HG02623 (cell line): ENCODE data around the gene KRTAP10-3.
"Not testable (repeated sequence)": the region's sequence is repeated elsewhere in the genome, so short reads cannot be mapped to it uniquely, and the experiment has no call there.

ENCODE experiments used
- ATAC-seq: cut with Tn5 transposase; IDR thresholded peaks from one replicate; pipeline ENCODE4 v1.9.1; 2021; ENCODE audit warnings: moderate library complexity; ENCODE audit not compliant: unreplicated experiment

KRTAP10-3 gene

DNA sequence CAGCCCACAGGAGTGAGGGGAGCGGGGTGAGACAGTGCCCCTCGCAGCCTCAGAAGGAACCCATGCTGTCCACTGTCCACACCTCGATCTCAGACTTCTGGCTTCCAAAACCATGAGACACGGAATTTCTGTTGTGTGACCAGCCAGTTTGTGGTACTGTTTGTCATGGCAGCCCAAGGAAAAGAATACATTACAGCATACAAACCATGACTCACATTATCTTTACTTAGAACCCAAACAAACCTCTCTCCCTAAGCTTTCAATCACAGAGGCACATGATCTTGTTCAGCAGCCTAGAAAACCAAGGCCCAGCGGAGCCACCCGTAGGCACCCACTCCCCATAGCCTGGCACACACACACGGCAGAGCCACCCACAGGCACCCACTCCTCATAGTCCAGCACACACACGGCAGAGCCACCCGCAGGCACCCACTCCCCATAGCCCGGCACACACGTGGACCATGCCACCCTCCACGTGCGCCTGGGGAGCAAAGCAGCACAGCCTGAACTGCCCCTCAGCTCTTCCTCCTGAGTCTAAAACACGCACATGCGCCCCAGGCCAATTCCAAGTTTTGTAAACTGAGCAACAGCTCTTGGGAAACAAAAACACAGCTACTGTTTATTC is 14.5 kb upstream of the KRTAP10-3 start:
- no peak for ATAC-seq

DNA sequence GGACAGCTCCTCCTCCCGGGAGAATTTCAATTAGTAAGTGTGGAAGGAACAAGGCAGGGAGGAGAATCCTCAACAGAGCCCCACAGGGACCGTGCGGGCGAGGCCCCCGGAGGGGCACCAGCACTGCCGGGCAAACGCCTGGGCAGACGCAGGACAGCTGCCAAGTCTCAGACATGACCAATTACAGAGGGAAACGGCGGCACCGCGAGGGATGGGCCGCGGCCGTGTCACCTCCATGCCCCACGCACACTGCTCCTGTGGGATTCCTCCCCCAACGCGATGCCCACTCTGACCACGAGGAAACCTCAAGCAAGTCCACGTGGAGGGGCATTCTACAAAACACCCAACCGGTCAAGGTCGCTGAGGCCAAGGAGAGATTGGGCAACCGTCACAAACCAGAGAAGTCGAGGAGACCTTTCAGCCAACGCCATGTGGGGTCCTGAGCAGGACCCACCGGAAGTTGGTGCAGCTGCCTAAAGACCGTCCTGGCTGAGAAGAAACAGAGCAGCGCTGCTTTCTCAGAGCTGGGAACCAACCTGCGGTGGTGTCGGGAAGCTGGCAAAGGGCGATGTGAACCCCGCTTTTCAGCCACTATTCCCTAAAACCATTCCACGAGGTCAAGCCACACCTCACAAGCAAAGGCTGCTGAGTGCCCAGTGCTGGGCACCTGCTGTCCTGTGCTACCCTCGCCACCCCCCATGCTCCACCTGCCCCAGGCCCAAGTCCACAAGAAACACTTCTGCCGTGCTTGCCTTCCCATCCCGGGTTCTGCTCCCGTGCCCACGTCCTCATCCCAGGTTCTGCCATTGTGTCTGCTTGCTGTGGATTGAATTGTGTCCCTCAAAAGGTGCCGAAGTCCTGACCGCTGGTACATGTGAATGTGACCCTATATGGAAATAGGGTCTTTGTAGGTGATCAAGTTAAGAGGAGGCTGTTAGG is 13.5 kb upstream of the KRTAP10-3 start:
- ATAC-seq: no peak

DNA sequence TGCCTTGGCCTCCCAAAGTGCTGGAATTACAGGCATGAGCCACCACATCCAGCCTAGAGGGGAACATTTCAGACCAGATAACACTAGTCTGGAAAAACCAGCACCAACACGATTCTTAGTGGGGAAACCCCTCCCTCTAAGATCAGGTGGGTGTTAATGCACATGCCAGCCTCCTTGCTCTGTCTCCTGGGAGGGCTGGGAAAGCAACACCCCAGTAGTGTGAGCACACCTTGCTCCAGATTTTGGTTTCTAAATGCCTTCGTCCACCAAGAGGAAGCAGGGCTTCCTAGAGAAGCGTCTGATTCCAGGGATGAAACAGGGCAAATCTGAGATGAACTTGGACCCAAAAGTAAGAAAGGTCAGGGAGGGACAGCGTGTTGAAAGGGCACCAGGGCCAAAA is 12.7 kb upstream of the KRTAP10-3 start:
- ATAC-seq: no peak

DNA sequence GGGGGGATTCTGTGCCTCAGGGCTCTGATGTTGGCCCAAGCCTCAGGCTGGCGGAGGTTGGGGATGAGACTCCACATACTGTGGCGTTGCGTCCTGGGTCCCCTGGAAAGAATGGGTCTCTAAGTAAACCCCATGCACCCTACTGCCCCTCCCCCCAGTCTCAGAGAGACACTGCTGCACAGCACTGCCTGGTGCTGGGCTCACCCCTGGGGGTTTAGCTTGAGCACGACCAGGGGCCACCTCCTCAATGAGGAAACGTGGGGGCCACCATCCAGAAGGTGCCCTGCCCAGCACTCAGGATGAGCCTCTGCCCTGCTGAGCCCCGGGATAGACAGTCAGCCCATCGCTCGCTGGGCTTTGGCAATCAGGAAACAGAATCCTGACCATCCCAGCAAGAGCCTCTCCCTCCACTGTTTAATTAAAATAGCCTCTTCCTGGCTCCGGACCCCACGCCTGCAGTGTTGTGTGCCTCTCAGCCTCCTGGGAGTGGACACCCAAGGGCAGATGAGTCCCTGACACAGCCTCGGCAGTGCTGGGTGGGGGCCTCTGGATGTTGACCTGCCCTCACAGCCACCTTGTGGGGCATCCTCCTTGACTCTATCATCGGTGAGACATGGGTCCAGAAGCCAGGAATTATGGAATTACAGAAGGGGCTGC is 11.4 kb upstream of the KRTAP10-3 start:
- no peak for ATAC-seq

DNA sequence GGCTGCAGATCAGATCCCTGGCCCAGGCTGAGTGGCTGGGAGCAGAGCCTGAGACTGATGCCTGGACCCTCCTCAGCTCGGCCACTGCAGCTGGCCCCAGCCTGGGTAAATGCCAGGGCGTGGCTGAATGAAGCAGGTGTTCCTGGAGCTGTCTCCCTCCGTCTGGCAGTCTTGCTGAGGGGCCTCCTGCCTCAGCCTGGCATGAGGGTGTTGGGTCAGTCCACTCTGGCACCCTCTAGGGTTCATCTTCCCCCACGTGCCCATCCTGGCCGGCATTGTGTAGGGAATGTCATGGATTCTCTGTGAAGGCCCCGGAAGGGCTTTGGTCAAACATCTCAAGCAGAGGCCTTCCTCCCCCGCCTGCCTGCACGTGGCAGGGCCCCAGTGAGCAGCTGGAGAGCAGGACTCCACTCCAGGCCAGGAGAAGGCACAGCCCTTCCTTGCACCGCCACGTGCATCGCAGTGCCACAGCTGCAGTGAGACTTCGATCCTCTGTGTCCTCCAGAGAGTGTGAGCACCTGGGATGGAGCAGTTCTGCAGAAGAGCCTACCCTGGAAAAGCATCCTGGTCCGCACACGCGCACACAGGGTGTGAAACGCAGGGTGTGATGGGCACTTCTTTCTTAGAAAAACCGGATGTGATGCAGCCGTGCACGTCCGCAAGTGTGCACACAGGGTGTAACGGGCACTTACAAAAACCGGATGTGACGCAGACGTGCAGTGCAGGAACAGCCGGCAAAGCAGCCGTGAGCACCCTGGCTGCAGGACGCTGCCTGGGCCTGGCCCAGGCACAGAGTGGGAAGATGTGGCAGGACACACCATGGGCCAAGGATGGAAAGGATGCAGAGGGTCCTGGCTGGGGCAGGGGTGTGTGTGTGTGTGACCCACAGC is 10.3 kb upstream of the KRTAP10-3 start:
- ATAC-seq: no peak

DNA sequence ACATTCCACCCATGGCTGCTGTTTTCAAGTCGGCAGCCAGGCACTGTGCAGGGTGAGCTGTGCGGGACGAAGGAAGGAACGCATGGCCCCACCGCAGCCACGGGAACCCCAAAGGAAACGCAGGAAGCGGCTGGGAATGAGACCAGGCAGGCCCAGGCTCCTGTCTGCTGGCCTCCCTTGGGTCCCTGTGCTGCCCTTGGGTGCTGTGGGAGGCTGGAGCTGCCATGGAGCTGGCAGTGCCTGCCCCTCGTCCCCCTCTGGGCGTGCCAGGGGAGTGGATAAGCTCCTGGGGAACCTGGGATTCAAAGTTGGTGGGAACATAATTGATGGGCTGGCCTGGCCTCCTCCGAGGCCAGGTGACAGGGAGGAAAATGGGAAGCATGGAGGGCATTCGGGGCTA is 9.7 kb upstream of the KRTAP10-3 start:
- ATAC-seq: no peak

DNA sequence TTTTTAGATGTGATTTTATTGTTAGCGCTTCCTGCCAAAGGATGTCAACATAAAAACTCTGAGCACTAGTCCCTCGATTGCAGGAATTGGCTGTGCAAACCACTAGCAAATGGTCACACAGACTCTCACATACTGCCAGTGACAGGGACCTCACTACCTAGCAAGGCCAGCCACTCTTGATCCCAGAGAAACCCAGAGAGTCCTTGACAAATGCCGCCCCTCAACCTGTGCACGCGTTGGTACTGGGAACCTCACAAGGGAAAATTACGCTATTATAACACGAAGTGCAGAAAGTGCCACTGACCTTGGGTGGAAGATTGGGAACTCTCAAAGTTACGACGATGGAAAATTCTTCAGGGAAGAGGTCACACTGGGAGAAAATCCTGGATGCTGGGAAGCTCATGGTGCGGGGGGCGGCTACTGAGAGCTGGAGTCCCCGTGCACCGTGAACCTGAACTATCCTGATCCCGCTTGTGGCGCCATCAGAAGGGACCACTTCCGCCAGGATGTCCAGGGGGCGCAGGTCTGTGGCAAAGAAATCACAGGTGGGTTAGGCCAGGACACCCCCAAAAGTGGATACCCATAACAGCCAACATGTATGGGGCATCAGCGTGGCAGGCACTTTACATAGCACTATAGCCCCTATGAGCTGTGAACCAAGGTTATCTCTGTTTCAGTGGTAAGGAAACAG is 9.0 kb upstream of the KRTAP10-3 start:
- ATAC-seq: no peak

DNA sequence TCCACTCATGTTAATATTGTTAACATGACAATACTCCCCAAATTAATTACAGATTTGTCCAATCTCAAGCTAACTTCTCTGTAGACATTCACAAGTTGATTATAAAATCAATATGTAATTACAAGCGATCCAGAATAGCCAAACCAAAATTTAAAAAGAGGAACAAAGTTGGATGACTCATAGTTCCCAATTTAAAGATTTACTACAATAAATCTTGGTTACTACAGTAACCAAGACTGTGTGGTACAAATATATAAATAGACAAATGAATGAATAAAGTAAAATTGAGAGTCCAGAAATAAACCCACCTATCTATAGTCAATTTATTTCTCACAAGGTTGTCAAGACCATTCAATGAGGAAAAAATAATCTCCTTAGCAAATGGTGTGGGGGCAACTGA is 7.8 kb upstream of the KRTAP10-3 start:
- no peak for ATAC-seq

DNA sequence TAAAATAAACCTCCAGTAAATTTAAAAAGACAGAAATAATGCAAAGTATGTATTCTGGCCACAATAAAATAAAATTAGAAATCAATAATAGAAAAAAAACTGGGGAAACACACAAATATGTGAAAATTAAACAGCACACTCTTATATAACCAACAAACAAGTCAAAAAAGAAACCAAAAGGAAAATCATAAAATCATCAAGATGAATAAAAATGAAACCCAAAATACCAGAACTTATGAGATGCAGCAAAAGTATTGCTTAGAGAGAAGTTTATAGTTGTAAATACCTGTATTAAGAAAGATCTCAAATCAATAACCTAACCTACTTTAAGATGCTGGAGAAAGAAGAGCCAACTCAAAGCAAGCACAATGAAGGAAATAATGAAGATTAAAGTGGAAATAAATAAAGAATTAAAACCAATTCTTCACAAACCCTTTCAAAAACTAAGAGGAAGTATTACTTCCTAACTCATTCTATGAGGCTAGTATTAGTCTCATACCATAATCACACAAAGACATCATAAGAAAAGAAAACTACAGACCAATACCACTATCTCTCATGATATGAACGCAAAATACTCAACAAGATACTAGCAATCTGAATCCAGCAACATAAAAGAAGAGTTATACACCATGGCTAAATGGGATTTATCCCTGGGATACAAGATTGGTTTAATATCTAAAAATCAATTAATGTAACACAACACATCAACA is 6.4 kb upstream of the KRTAP10-3 start:
- ATAC-seq: no peak

DNA sequence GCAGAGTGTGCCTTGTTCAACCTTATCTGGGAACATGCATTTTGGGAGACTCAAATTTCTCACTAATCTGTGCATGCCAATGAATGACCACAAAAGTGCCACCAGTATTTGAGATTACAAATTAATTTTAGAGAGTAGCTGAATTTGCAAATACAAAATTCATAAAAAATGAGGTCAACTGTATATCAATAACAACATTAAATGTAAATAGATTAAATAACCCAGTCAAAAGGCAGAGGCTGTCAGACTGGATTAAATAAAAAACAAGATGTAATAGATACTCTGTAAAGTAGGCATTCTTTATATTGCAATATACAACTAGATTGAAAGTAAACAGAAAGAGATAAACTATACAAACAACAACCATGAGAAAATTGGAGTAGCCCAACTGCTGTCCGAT is 5.5 kb upstream of the KRTAP10-3 start:
- ATAC-seq: no peak

DNA sequence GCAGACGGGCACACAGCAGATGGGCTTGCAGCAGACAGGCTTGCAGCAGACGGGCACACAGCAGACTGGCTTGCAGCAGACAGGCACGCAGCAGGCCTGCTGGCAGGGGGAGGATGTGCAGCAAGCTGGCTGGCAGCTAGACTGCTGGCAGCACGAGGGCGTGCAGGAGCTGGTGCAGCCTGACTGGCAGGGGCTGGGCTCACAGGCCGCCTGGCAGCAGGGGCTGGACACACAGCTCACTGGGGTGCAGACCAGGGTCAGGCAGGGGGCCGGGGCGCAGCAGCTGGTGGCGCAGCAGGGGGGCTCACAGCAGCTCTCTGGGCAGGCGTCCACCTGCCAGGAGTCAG is 293 bp downstream of the KRTAP10-3 start:
- ATAC-seq: not testable (repeated sequence)

DNA sequence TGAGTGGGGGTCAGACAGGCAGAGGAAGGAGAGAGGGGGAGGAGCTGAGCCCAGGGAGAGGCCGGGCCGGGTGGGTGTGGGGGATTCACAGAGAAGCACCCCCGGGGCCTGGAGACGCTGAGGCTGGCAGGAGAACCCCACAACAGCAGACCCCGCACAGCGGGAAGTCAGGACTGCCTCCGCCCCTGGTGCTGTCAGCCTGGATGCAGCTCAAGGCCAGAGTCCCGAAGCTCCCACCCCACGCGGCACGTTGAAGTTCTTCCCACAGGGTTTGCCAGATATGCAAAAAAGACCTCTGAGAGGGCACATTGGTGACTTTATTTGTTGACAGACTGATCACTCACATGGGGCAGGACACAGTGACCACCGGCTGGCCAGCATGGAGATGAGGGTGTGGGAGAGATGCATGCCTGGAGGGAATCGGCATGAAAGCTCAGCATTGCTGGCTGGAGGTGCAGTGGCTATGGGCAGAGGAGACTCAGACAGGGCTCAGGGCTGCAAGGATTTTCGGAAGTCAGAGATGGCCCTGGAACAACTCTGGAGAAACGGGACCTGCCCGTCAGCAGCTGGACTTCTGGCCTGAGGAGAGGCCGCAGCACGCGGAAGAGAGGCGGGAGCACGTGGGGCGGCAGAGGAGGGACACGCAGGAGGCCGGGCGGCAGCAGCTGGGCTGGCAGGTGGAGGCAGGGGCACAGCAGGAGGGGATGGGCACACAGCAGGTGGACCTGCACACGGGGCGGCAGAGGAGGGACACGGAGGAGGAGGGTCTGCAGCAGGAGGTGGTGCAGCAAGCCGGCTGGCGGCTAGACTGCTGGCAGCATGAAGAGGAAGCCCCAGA is 885 bp downstream of the KRTAP10-3 start:
- ATAC-seq: no peak

DNA sequence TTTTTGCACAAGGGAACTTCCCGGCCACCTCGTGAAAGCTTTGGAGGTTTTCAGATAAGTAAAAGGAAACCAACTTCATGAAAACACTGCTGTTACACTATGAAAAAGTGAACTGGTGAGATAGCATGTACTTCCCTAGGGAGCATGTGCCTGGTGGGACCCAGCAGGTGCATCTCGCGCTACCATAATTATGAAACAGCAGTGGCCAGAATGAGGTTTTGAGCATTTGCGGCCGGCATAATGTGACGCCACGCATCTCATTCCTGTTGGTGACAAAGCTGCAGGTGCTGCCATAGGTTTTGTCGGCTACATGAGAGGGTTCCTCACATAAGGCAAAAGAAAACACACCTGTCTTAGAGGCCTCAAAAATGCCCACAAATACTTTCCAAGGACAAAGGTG is 1.7 kb downstream of the KRTAP10-3 start:
- no peak for ATAC-seq

DNA sequence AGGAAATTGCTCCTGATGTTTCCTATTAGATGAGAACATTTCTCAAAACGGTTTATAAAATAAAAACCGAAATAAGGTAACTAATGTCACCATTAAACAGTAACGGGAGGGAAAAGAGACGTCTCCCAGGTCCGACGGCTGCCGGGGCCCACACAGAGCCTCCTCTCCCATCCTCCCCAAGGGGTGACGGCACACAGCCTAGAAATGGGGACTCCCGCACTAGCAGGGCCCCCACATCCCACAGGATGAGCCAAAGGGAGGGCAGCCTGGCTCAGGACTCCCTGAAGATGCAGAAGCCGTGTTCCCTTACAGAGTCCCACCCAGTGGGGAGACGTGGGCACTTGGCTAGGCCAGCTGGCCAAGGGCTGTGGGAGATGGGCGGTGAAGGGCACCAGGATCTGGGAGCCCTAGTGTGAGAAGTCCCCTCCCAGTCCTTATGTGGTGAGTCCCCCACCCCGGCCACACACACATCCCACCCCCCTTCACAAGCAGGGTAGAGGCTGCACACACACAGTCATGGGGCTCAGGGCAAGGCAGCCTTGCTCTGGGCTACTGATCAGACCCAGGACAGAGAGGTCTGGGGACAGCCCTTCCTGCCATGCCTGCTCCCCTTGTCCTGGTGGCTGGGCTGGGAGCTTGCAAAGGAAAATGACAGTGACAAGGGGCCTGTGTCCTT is 3.3 kb downstream of the KRTAP10-3 start:
- ATAC-seq: no peak

DNA sequence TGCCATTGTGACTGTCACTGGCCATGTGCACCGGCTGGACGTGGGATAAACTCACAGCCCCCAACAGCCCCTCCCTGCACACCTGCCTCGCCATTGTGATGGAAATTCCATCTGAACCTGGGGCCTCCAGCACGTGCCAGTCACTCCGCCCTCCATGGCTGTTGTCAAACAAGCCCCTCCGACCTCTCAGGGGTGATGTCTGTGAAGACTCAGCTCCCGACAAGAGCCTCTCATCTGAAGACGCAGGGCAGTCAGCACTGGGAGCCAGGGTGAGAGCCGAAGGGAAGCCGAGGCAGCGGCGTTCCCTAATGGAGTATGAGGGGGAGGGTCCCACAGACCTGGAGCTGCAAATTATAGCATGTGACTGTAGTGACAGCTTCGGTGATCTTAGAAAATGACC is 5.9 kb downstream of the KRTAP10-3 start:
- ATAC-seq: no peak

DNA sequence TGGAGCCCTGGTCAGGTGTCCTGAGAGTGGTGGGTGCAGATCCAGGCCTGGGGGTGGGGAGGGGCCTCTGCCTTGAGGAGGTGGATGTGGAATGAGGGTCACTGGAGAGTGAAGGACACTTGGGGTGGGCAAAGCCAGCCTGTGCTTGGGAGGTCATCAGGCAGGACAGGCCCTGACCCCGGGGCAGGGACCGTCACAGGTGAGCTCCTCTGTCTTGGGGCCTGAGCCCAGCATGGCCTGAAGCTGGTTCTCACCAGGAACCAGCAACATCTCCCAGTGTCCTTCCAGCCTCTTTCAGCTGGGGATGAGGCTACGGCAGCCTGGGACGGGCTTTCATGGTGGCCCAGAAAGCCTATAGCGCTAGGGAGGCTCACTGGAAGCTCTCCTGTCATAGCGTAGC is 6.5 kb downstream of the KRTAP10-3 start:
- no peak for ATAC-seq

DNA sequence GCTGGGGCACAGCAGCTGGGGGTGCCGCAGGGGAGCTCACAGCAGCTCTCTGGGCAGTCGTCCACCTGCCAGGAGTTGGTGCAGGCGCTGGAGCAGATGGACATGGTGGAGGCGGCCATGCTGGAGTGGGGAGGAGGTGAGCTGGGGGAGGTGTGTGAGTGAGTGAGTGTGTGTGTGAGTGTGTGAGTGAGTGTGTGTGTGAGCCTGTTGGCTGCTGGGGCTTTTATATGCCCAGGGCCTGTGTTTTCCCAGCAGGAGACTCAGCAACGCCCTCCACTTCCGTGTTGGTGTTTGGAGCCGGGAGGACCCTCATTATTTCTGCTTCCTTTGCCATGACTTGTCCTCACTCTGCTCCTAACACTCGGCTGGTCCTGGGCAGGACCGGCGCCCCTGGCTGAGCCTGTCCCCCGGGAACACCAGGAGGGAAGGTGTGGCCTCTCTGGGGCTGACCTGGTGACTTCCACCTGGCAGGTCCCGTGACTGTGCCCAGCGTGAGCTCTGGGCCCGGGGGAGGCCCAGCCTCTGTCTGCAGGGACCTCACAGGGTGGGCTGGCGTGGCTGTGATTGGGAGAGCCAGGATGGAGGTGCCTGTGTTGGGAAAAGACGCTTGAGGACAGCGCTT is 7.1 kb downstream of the KRTAP10-3 start, which contains the start of gene KRTAP10-2:
Gene KRTAP10-2, minus strand, starts transcription at position 166 of the 622 bp plus-strand sequence. Its CDS starts 47 bp downstream, at position 119.
- ATAC-seq: no peak

DNA sequence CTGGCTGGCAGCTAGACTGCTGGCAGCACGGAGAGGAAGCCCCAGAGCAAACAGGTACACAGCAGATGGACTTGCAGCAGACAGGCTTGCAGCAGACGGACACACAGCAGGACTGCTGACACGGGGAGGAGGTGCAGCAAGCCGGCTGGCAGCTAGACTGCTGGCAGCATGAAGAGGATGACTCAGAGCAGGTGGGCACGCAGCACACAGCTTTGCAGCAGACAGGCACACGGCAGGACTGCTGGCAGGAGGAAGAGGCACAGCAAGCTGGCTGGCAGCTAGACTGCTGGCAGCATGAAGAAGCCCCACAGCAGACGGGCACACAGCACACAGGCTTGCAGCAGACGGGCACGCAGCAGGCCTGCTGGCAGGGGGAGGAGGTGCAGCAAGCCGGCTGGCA is 7.8 kb downstream of the KRTAP10-3 start:
- no peak for ATAC-seq
